GM23248 (cell line): ENCODE data around the gene JSRP1.

ENCODE experiments used
- EZH2 ChIP-seq: fragments of 200-600 bp; sonication (generic); IDR thresholded peaks from 2 replicates; pipeline ENCODE4 v1.6.1; 2018; ENCODE audit warnings: antibody characterized with exemption, mild to moderate bottlenecking; ENCODE audit not compliant: insufficient read depth, poor library complexity, severe bottlenecking
- EZH2phosphoT487 ChIP-seq: fragments of 200-600 bp; sonication (generic); IDR thresholded peaks from 2 replicates; pipeline ENCODE4 v1.6.1; 2018; ENCODE audit warnings: antibody characterized with exemption, moderate library complexity, mild to moderate bottlenecking, low read depth; ENCODE audit not compliant: insufficient read depth

- TF ChIP-seq EZH2phosphoT487 (no peak), EZH2 (no peak)
Measured at GRCh38 chr19:2273356-2274184, 17.4 kb upstream of the JSRP1 start.
